Keratinocyte (primary cell): ENCODE data around the gene FNDC3A.

ENCODE experiments used
- EZH2 ChIP-seq: IDR thresholded peaks from one replicate; pipeline ENCODE4 v1.6.1; 2012; ENCODE audit warnings: inconsistent platforms, mild to moderate bottlenecking, low read length, moderate library complexity
- TF ChIP-seq, protein P1 (sequence below), 3 experiments: IDR thresholded peaks in 1 of 3; conservative IDR thresholded peaks in 1 of 3; optimal IDR thresholded peaks in 1 of 3; 2 replicates in 2 of 3; 3 replicates in 1 of 3; pipeline versions ENCODE3 to v1.5.1; 2011; ENCODE audit warnings: low read length in 3 of 3, mild to moderate bottlenecking in 3 of 3, moderate library complexity in 2 of 3, control low read depth in 1 of 3, inconsistent platforms in 1 of 3; ENCODE audit not compliant: insufficient read depth in 2 of 3; ENCODE audit errors: extremely low read depth in 1 of 3

- TF ChIP-seq, protein P1, sequence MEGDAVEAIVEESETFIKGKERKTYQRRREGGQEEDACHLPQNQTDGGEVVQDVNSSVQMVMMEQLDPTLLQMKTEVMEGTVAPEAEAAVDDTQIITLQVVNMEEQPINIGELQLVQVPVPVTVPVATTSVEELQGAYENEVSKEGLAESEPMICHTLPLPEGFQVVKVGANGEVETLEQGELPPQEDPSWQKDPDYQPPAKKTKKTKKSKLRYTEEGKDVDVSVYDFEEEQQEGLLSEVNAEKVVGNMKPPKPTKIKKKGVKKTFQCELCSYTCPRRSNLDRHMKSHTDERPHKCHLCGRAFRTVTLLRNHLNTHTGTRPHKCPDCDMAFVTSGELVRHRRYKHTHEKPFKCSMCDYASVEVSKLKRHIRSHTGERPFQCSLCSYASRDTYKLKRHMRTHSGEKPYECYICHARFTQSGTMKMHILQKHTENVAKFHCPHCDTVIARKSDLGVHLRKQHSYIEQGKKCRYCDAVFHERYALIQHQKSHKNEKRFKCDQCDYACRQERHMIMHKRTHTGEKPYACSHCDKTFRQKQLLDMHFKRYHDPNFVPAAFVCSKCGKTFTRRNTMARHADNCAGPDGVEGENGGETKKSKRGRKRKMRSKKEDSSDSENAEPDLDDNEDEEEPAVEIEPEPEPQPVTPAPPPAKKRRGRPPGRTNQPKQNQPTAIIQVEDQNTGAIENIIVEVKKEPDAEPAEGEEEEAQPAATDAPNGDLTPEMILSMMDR (optimal IDR thresholded peaks at IDR 0.05 in 1 of 3, IDR thresholded peaks at IDR 0.05 in 1 of 3, conservative IDR thresholded peaks at IDR 0.05 in 1 of 3; ENCODE audit: extremely low read depth in 1 of 3, insufficient read depth in 2 of 3, low read length in 3 of 3), result no peak
- TF ChIP-seq EZH2, result no peak
Observed at GRCh38 chr13:49132479-49133002, 156.8 kb downstream of the FNDC3A start.
